HG02938 (cell line): ENCODE results near the gene CAMTA1.

Experiments used
- ATAC-seq: cut with Tn5 transposase; IDR thresholded peaks from one replicate; pipeline ENCODE4 v1.9.1; 2021; ENCODE audit warnings: mild to moderate bottlenecking, moderate library complexity; ENCODE audit not compliant: unreplicated experiment

CAMTA1 gene

GRCh38 chr1:7454895-7455784 is 669.9 kb downstream of the CAMTA1 start:
- ATAC-seq, result no peak

GRCh38 chr1:7455796-7456721 is 670.8 kb downstream of the CAMTA1 start:
- no peak for ATAC-seq

- ATAC-seq, result no peak
Measured at GRCh38 chr1:7456722-7457082, 671.4 kb downstream of the CAMTA1 start.

- no peak for ATAC-seq
Measured at GRCh38 chr1:7457811-7458210, 672.6 kb downstream of the CAMTA1 start.

- ATAC-seq, result no peak
Measured at GRCh38 chr1:7458946-7459345, 673.7 kb downstream of the CAMTA1 start.

GRCh38 chr1:7459914-7460313 is 674.7 kb downstream of the CAMTA1 start:
- no peak for ATAC-seq

- ATAC-seq, result no peak
Measured at GRCh38 chr1:7460807-7461206, 675.6 kb downstream of the CAMTA1 start.

- ATAC-seq, result no peak
Measured at GRCh38 chr1:7462617-7463016, 677.4 kb downstream of the CAMTA1 start.

- no peak for ATAC-seq
Measured at GRCh38 chr1:7463526-7463925, 678.3 kb downstream of the CAMTA1 start.

- no peak for ATAC-seq
Measured at GRCh38 chr1:7464736-7465135, 679.5 kb downstream of the CAMTA1 start.

GRCh38 chr1:7467476-7468175 is 682.4 kb downstream of the CAMTA1 start:
- no peak for ATAC-seq

- ATAC-seq, result no peak
Measured at GRCh38 chr1:7468248-7468647, 683.0 kb downstream of the CAMTA1 start.

GRCh38 chr1:7469255-7469938 is 684.1 kb downstream of the CAMTA1 start:
- ATAC-seq, result no peak

- no peak for ATAC-seq
Measured at GRCh38 chr1:7470904-7471638, 685.8 kb downstream of the CAMTA1 start.

GRCh38 chr1:7471836-7472235 is 686.6 kb downstream of the CAMTA1 start:
- ATAC-seq, result no peak

GRCh38 chr1:7473223-7474142 is 688.2 kb downstream of the CAMTA1 start:
- no peak for ATAC-seq

- no peak for ATAC-seq
Measured at GRCh38 chr1:7474143-7474490, 688.9 kb downstream of the CAMTA1 start.

GRCh38 chr1:7474786-7475502 is 689.7 kb downstream of the CAMTA1 start:
- no peak for ATAC-seq
